WI38 (cell line): Measurements from ENCODE around the gene LNX2.
"Not testable (repeated sequence)": the region's sequence is repeated elsewhere in the genome, so short reads cannot be mapped to it uniquely, and the experiment has no call there.

Experiments used
- H3K4me3 ChIP-seq: 2 replicates; pipeline ENCODE4 v1.5.1; 2011; ENCODE audit warnings: low read depth, mild to moderate bottlenecking, control low read depth, low read length
- CTCF ChIP-seq: IDR thresholded peaks from 2 replicates; pipeline ENCODE4 v1.5.1; 2012; ENCODE audit warnings: low read depth, mild to moderate bottlenecking, control low read depth, low read length

Gene LNX2

DNA sequence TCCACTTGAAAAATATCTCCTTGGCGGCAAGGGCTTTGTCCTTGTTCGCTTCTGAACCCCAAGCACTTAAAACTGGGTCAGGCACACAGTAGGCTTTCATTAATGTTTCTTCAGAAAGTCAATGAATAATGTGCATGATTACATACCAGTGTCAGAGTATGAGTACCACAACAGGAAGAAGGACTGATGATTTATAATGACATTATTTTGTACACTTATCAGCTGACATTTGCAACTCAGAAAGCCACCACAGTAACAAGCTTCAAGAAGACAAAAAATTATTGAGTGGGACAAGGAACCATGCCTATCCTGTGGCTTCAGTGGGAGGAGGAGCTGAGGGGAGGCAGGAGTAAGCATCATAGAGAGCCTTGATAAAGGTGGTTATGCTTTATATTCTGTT lies 11.3 kb upstream of the LNX2 start:
- H3K4me3 ChIP-seq, result no peak overlapping the region
- TF ChIP-seq CTCF, result no peak

GRCh38 chr13:27631156-27631555 lies 10.8 kb upstream of the LNX2 start:
- TF ChIP-seq CTCF, result no peak
- H3K4me3 ChIP-seq, result no peak overlapping the region

DNA sequence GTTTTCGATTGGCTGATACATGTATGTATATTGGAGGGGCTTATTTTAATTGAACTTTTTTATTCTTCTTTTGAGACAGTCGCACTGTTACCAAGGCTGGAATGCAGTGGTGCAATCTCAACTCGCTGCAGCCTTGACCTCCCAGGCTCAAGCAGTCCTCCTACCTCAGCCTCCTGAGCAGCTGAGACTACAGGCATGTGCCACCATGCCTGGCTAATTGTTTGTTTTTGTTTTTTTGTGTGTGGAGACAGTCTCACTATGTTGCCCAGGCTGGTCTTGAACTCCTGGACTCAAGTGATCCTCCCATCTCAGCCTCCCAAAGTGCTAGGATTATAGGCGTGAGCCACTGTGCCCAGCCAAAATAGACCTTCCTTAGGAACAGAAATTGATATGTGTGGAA lies 8.4 kb upstream of the LNX2 start:
- H3K4me3 ChIP-seq, result not testable (repeated sequence)

DNA sequence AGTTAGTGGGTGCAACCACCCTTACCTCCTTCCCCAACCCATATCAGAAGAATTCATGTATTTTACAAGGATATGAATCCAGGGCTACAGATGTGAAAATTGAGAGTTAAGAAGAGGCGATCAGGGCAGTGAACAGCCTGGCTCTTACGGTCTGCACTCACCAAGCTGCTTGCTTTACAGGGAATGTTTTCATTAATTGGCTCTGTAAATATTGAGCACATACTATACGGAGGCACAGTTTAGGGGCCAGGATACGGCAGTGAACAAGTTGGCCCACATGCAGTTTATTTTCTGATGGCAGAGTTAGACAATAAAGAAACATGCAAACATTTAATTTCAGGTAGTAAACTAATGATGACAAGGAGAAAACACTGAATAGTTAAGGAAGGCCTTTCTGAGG lies 7.8 kb upstream of the LNX2 start:
- no peak for TF ChIP-seq CTCF
- no peak overlapping the region for H3K4me3 ChIP-seq

DNA sequence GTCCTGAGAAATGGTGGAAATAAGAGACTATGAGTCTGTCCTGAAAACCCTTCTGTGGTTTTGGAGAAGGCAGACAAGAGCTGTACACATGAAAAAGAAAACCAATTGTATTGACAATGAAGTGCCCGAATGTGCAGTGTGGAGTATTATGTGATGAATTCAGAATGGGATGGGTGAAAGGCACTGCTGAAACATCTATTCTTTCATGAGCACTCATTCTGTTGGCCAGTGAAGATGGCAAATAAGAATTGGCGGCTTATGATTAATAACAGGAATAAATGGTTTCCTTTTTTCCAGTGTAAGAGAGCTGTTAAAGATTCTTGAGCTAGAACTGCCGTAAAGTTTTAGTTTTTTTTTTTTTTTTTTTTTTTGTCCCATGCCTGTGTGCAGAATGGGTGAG lies 7.1 kb upstream of the LNX2 start:
- no peak for TF ChIP-seq CTCF
- H3K4me3 ChIP-seq, result no peak overlapping the region

DNA sequence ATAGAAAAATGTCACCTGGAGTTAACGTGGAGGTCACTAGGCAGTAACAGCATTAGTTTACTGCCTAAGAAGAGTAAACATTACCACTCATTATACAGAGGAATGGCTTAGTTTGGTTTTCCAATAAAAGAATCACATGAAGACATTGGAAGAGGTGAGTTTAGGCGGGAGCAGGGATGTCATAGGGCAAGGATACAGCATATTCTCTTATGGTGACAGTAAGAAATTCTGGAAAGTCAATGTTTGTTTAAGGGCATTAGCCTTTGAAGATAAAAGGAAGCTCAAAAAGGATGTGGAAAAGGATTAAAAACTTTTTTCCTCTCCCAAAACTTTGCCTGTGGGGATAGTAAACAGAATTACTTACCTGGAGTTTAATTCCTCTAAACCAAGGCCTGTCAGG lies 5.5 kb upstream of the LNX2 start:
- H3K4me3 ChIP-seq, result no peak overlapping the region
- no peak for TF ChIP-seq CTCF

GRCh38 chr13:27624071-27624470 lies 3.7 kb upstream of the LNX2 start:
- TF ChIP-seq CTCF, result no peak
- no peak overlapping the region for H3K4me3 ChIP-seq

- no peak for TF ChIP-seq CTCF
- peak overlapping the region; percentile 93 for H3K4me3 ChIP-seq
Measured at GRCh38 chr13:27622881-27623280, 2.6 kb upstream of the LNX2 start.
